Measurements from ENCODE around the gene TANGO2.

- TF ChIP-seq CTCF (IDR thresholded peaks at IDR 0.05; ENCODE audit: poor library complexity, severe bottlenecking) (no peak), MXI1 (conservative IDR thresholded peaks at IDR 0.05; ENCODE audit: poor library complexity, severe bottlenecking) (no peak), EZH2 (IDR thresholded peaks at IDR 0.05; ENCODE audit: borderline replicate concordance, insufficient read depth, low read length, poor library complexity, severe bottlenecking) (no peak), SMC3 (conservative IDR thresholded peaks at IDR 0.05; ENCODE audit: poor library complexity) (no peak), EP300 (conservative IDR thresholded peaks at IDR 0.05; ENCODE audit: poor library complexity, severe bottlenecking) (no peak), TAF1 (IDR thresholded peaks at IDR 0.05; ENCODE audit: low read depth) (no peak)
Observed at GRCh38 chr22:20036084-20036482, 15.2 kb downstream of the TANGO2 start.

All from neural cell (in vitro differentiated cells).